IMR-90 (cell line): ENCODE measurements around the gene NAT8.

Experiments
- MXI1 ChIP-seq: IDR thresholded peaks from 2 replicates; pipeline ENCODE4 v1.6.1; 2012; ENCODE audit warnings: low read depth, mild to moderate bottlenecking, low read length, moderate library complexity, borderline replicate concordance
- TF ChIP-seq, protein P1 (sequence below): conservative IDR thresholded peaks from 2 replicates; pipeline ENCODE4 v1.5.1; 2012; ENCODE audit warnings: mild to moderate bottlenecking, low read depth, low read length, improper control_type of control experiment

DNA sequence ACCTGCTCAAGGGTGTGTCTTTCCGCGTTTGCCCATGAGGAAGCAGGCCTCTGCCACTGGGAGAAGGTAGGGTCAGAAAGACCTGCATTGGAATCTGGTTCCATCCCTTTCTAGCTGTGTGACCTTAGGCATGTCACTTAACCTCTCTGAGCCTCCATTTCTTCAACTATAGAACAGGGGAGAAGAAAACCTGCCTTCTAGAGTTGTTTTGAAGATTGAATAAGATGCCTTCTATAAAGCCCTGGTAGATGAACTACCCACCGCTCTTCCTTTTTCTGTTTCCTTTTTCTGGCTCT is 507 bp downstream of the NAT8 start:
- TF ChIP-seq, protein P1, sequence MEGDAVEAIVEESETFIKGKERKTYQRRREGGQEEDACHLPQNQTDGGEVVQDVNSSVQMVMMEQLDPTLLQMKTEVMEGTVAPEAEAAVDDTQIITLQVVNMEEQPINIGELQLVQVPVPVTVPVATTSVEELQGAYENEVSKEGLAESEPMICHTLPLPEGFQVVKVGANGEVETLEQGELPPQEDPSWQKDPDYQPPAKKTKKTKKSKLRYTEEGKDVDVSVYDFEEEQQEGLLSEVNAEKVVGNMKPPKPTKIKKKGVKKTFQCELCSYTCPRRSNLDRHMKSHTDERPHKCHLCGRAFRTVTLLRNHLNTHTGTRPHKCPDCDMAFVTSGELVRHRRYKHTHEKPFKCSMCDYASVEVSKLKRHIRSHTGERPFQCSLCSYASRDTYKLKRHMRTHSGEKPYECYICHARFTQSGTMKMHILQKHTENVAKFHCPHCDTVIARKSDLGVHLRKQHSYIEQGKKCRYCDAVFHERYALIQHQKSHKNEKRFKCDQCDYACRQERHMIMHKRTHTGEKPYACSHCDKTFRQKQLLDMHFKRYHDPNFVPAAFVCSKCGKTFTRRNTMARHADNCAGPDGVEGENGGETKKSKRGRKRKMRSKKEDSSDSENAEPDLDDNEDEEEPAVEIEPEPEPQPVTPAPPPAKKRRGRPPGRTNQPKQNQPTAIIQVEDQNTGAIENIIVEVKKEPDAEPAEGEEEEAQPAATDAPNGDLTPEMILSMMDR: no peak
- TF ChIP-seq MXI1: no peak
